H1 (cell line): ENCODE measurements around the gene FAH. TPM values are rescaled to one million over a fixed set of nuclear protein-coding genes. Genes with fewer than 3 reads are reported as not detected.

Experiments used
- CTCF ChIA-PET: fragments of 300-600 bp; sonication (Branson Sonifier 250); formaldehyde crosslinking; loops from one replicate; lab custom pipeline; 2021; ENCODE audit not compliant: partially characterized antibody; lab: Charles Lee
- POLR2A ChIA-PET: fragments of 300-600 bp; sonication (Branson Sonifier 250); formaldehyde crosslinking; loops from one replicate; lab custom pipeline; 2021; ENCODE audit warnings: inconsistent platforms; ENCODE audit not compliant: partially characterized antibody; lab: Charles Lee
- DNase-seq, 2 experiments: peaks; one replicate each; pipeline versions ENCODE4 v3.0.0 to v3.0.0-alpha.2; 2010 to 2022; ENCODE audit warnings: low spot score in 2 of 2, low read depth in 1 of 2, mixed read lengths in 1 of 2
- FAIRE-seq: peaks from 2 replicates; lab custom pipeline; 2011; peaks lifted over from hg19 to GRCh38; lab: Jason Lieb, UNC
- H2AFZ ChIP-seq: 2 replicates; pipeline ENCODE4 v1.8.1; 2012; ENCODE audit warnings: low read length, inconsistent platforms
- H2AK5ac ChIP-seq: 2 replicates; pipeline ENCODE4 v1.6.1; 2013; ENCODE audit warnings: low read depth, low read length
- H2BK120ac ChIP-seq: replicated peaks from 2 replicates; pipeline ENCODE3; 2013; ENCODE audit warnings: low read depth, low read length, inconsistent platforms
- H2BK12ac ChIP-seq: 2 replicates; pipeline ENCODE4 v1.6.1; 2013; ENCODE audit warnings: low read depth, low read length
- H2BK15ac ChIP-seq: 2 replicates; pipeline ENCODE4 v1.6.1; 2013; ENCODE audit warnings: low read length
- H2BK20ac ChIP-seq: 2 replicates; pipeline ENCODE4 v1.6.1; 2013; ENCODE audit warnings: low read length
- H2BK5ac ChIP-seq: 2 replicates; pipeline ENCODE4 v1.6.1; 2013; ENCODE audit warnings: low read depth, low read length
- H3K14ac ChIP-seq: 2 replicates; pipeline ENCODE4 v1.6.1; 2013; ENCODE audit warnings: inconsistent platforms; ENCODE audit not compliant: insufficient read length
- H3K18ac ChIP-seq: 2 replicates; pipeline ENCODE4 v1.6.1; 2013; ENCODE audit warnings: low read length; ENCODE audit errors: extremely low read depth
- H3K23ac ChIP-seq: 2 replicates; pipeline ENCODE4 v1.6.1; 2013; ENCODE audit warnings: inconsistent platforms; ENCODE audit not compliant: insufficient read length
- H3K23me2 ChIP-seq: 2 replicates; pipeline ENCODE4 v1.6.1; 2013; ENCODE audit warnings: low read depth, low read length
- H3K27ac ChIP-seq: 2 replicates; pipeline ENCODE4 v1.6.1; 2011; ENCODE audit warnings: low read depth, low read length, inconsistent platforms
- H3K27me3 ChIP-seq, 4 experiments: replicated peaks in 1 of 4; 1 replicate in 1 of 4; 2 replicates in 3 of 4; pipeline versions ENCODE4 v1.6.1 to v1.8.1; 2011 to 2013; ENCODE audit warnings: low read length in 3 of 4, mild to moderate bottlenecking in 3 of 4, inconsistent platforms in 2 of 4, mixed read lengths in 2 of 4, moderate library complexity in 1 of 4; ENCODE audit not compliant: control insufficient read depth in 3 of 4, insufficient read depth in 3 of 4; ENCODE audit errors: extremely low read depth in 1 of 4
- H3K36me3 ChIP-seq, 4 experiments: 2 replicates each; pipeline versions ENCODE4 v1.6.1 to v1.8.1; 2011 to 2013; ENCODE audit warnings: mild to moderate bottlenecking in 4 of 4, low read length in 3 of 4, moderate library complexity in 2 of 4, control low read depth in 1 of 4, inconsistent platforms in 1 of 4; ENCODE audit not compliant: insufficient read depth in 4 of 4, control insufficient read depth in 2 of 4
- H3K4ac ChIP-seq: replicated peaks from 2 replicates; pipeline ENCODE3; 2013; ENCODE audit warnings: low read length, low read depth, mixed read lengths, inconsistent platforms; ENCODE audit not compliant: insufficient read length
- H3K4me1 ChIP-seq, 4 experiments: replicated peaks in 1 of 4; 1 replicate in 1 of 4; 2 replicates in 3 of 4; pipeline versions ENCODE4 v1.6.1 to v1.8.1; 2011 to 2013; ENCODE audit warnings: low read length in 3 of 4, inconsistent platforms in 2 of 4, mixed read lengths in 1 of 4; ENCODE audit not compliant: insufficient read depth in 4 of 4, control insufficient read depth in 3 of 4
- H3K4me2 ChIP-seq, 2 experiments: 2 replicates each; pipeline versions ENCODE4 v1.6.1 to v1.8.1; 2011 to 2013; ENCODE audit warnings: low read depth in 2 of 2, low read length in 2 of 2, control low read depth in 1 of 2, inconsistent platforms in 1 of 2, mild to moderate bottlenecking in 1 of 2; ENCODE audit not compliant: insufficient read depth in 1 of 2
- H3K4me3 ChIP-seq, 4 experiments: fragments of 200-600, 300-600 bp in 1 of 4; sonication (generic), shearing (Covaris generic), sonication (Bioruptor Twin) in 1 of 4; 2 replicates each; pipeline versions ENCODE4 v1.5.1 to v1.8.1; 2011 to 2016; ENCODE audit warnings: low read length in 4 of 4, low read depth in 3 of 4, control low read depth in 2 of 4, inconsistent platforms in 2 of 4, mild to moderate bottlenecking in 2 of 4, mixed read lengths in 1 of 4, moderate library complexity in 1 of 4; ENCODE audit not compliant: insufficient read depth in 2 of 4; ENCODE audit errors: extremely low read depth in 1 of 4
- H3K56ac ChIP-seq: replicated peaks from 2 replicates; pipeline ENCODE3; 2013; ENCODE audit warnings: low read depth, mild to moderate bottlenecking, mixed read lengths, low read length, inconsistent platforms; ENCODE audit not compliant: insufficient read length
- H3K79me1 ChIP-seq: 2 replicates; pipeline ENCODE4 v1.6.1; 2013; ENCODE audit warnings: low read depth, low read length, control low read depth
- H3K79me2 ChIP-seq, 2 experiments: 2 replicates each; pipeline versions ENCODE4 v1.6.1 to v1.8.1; 2012 to 2013; ENCODE audit warnings: low read length in 2 of 2, mild to moderate bottlenecking in 2 of 2, inconsistent platforms in 1 of 2; ENCODE audit not compliant: insufficient read depth in 2 of 2, control insufficient read depth in 1 of 2
- H3K9ac ChIP-seq, 4 experiments: replicated peaks in 1 of 4; 1 replicate in 1 of 4; 2 replicates in 3 of 4; pipeline versions ENCODE4 v1.6.1 to v1.8.1; 2011 to 2013; ENCODE audit warnings: low read depth in 3 of 4, low read length in 3 of 4, control low read depth in 2 of 4, mild to moderate bottlenecking in 2 of 4, moderate library complexity in 2 of 4, inconsistent platforms in 1 of 4; ENCODE audit errors: extremely low read depth in 1 of 4
- H3K9me3 ChIP-seq, 2 experiments: 2 replicates each; pipeline versions ENCODE4 v1.6.1 to v1.8.1; 2012 to 2013; ENCODE audit warnings: mild to moderate bottlenecking in 2 of 2, moderate library complexity in 2 of 2, control low read depth in 1 of 2, inconsistent platforms in 1 of 2, low read depth in 1 of 2, low read length in 1 of 2, mixed read lengths in 1 of 2; ENCODE audit not compliant: insufficient read depth in 2 of 2
- H4K20me1 ChIP-seq, 2 experiments: replicated peaks in 1 of 2; 2 replicates each; pipeline versions ENCODE3 to v1.8.1; 2011 to 2013; ENCODE audit warnings: inconsistent platforms in 2 of 2, low read length in 2 of 2, mild to moderate bottlenecking in 1 of 2; ENCODE audit not compliant: insufficient read depth in 2 of 2, control insufficient read depth in 1 of 2
- H4K5ac ChIP-seq: 2 replicates; pipeline ENCODE4 v1.6.1; 2013; ENCODE audit warnings: low read length, low read depth, mixed read lengths, inconsistent platforms; ENCODE audit not compliant: insufficient read length
- H4K8ac ChIP-seq: 2 replicates; pipeline ENCODE4 v1.8.0; 2013; ENCODE audit warnings: mild to moderate bottlenecking, moderate library complexity, low read length, inconsistent platforms; ENCODE audit not compliant: insufficient read depth; ENCODE audit errors: extremely low read depth
- H4K91ac ChIP-seq: replicated peaks from 2 replicates; pipeline ENCODE3; 2013; ENCODE audit warnings: low read length, mixed read lengths, inconsistent platforms; ENCODE audit not compliant: insufficient read length
- NRF1 ChIP-seq: IDR thresholded peaks from 2 replicates; pipeline ENCODE4 v1.6.1; 2011; ENCODE audit warnings: mild to moderate bottlenecking, low read depth, low read length, improper control_type of control experiment
- RXRA ChIP-seq: IDR thresholded peaks from 2 replicates; pipeline ENCODE4 v1.6.1; 2011; ENCODE audit warnings: low read depth, mild to moderate bottlenecking, low read length, moderate library complexity; ENCODE audit not compliant: insufficient read depth
- SP1 ChIP-seq: IDR thresholded peaks from 2 replicates; pipeline ENCODE4 v1.6.1; 2011; ENCODE audit warnings: low read depth, low read length
- SRF ChIP-seq: IDR thresholded peaks from 2 replicates; pipeline ENCODE4 v1.6.1; 2011; ENCODE audit warnings: mild to moderate bottlenecking, low read depth, low read length, moderate library complexity
- SUZ12 ChIP-seq: fragments of 200-600 bp; sonication (generic); IDR thresholded peaks from 2 replicates; pipeline ENCODE4 v1.6.1; 2012; ENCODE audit warnings: mild to moderate bottlenecking, inconsistent platforms, low read length, moderate library complexity, mixed read lengths
- WGBS, 2 experiments: shearing (Covaris generic) in 1 of 2; methylation state at CpG; one replicate each; pipeline versions ENCODE4 v1.1.6 to v1.1.7; 2013 to 2015; ENCODE audit warnings: low lambda C conversion rate in 2 of 2, mixed read lengths in 2 of 2, inconsistent platforms in 1 of 2, low coverage in 1 of 2, missing lambda C conversion rate in 1 of 2; ENCODE audit not compliant: insufficient replicate concordance in 2 of 2, insufficient coverage in 1 of 2, insufficient read length in 1 of 2; ENCODE audit errors: extremely low coverage in 1 of 2, missing lambda C conversion rate in 1 of 2; 5-methylcytosine and 5-hydroxymethylcytosine counted together
- polyA plus RNA-seq, 7 experiments: library from polyadenylated mRNA; depleted of rRNA in 3 of 7; stranded (reverse) in 5 of 7; unstranded in 2 of 7; fragments of >200 nt in 5 of 7; fragments of 200-250 nt in 2 of 7; gene quantifications; 1 replicate in 5 of 7; 2 replicates in 1 of 7; 4 replicates in 1 of 7; pipeline versions ENCODE4 v1.2.1 to v1.2.3, GENCODE V29; 2011 to 2013; ENCODE audit warnings: missing spikeins in 2 of 7, mixed read lengths in 2 of 7
- total RNA-seq: library from RNA; stranded (reverse); fragmentation: NEBNext Ultra II Directional; extraction: Animal tissue kit (Norgen Biotek cat#: 25700); gene quantifications from 2 replicates; pipeline ENCODE4 v1.2.1, GENCODE V29; 2021
- TF ChIP-seq, protein P1 (sequence below): IDR thresholded peaks from 2 replicates; pipeline ENCODE4 v1.6.1; 2012; ENCODE audit warnings: inconsistent platforms

FAH gene
- total and polyA plus RNA-seq, 2 of the 8 experiments (the other 6 are each of a cell fraction or from before 2014, with no cell fraction given): 20.0 to 21.7 TPM

DNA sequence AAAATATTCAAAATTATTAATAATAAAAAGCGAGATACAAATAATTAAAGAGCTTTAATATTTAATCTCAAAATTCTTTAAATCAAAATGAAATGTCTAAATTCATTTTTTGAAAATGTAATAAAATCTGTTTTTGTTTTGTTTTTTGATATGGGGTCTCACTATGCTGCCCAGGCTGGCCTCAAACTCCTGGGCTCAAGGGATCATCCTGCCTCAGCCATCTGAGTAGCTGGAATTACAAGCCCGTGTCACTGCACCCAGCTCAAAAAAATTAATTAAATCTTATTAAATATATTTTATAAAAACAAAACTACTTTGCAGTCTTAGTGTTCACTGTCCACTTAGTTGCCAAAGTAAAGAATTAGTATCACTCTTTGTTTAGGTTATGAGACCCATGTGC is 38.4 kb downstream of the FAH start:
- H2BK20ac ChIP-seq: no peak overlapping the region
- TF ChIP-seq SP1 (no peak), NRF1 (no peak), SUZ12 (no peak), SRF (no peak), RXRA (no peak)
- TF ChIP-seq, protein P1, sequence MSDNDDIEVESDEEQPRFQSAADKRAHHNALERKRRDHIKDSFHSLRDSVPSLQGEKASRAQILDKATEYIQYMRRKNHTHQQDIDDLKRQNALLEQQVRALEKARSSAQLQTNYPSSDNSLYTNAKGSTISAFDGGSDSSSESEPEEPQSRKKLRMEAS: no peak
- no peaks in the 10 kb centered on the region for H4K20me1 ChIP-seq
- H3K27me3 ChIP-seq: no peaks in the 10 kb centered on the region; a peak in 1 of 7 replicates
- no peaks in the 10 kb centered on the region for H3K4me1 ChIP-seq
- no peaks in the 10 kb centered on the region for H3K23me2 ChIP-seq
- H3K27ac ChIP-seq: no peak overlapping the region
- H2AFZ ChIP-seq: no peak overlapping the region
- no peak overlapping the region for H2BK120ac ChIP-seq
- H2BK5ac ChIP-seq: no peak overlapping the region
- no peak overlapping the region for H3K4me2 ChIP-seq
- H2BK15ac ChIP-seq: no peak overlapping the region
- POLR2A ChIA-PET: no interaction called here
- no peak overlapping the region for H4K5ac ChIP-seq
- no peak overlapping the region for H3K14ac ChIP-seq
- no peaks in the 10 kb centered on the region for H3K9me3 ChIP-seq
- H3K79me2 ChIP-seq: no peaks in the 10 kb centered on the region
- no peak overlapping the region for H3K4me3 ChIP-seq
- no peak overlapping the region for H3K23ac ChIP-seq
- H3K9ac ChIP-seq: no peak overlapping the region
- no peak overlapping the region for H2AK5ac ChIP-seq
- H3K18ac ChIP-seq: no peak overlapping the region
- H3K36me3 ChIP-seq: peaks cover 0 to 7% (median under 1%) of the 10 kb centered on the region in 4 experiments; a peak in 2 of 8 replicates
- no peak overlapping the region for H2BK12ac ChIP-seq
- no peaks in the 10 kb centered on the region for H3K79me1 ChIP-seq
- H3K4ac ChIP-seq: no peak overlapping the region
- H4K91ac ChIP-seq: no peak overlapping the region
- DNase-seq (no peak), FAIRE-seq (no peak)
- WGBS, 2 experiments: 80% methylated on average over 2 of the region's 2 CpGs; no CpG with 5 or more reads in 1 of the 2 experiments
- CTCF ChIA-PET: interaction anchor here (0.9 to 2.2 kb wide), 5 partner anchors 12 to 44 kb away, joined by 4 to 6 read pairs (median 4); no protein-coding TSS in a partner anchor
- no peak overlapping the region for H4K8ac ChIP-seq
- no peak overlapping the region for H3K56ac ChIP-seq
